Measurements from ENCODE around the gene NBPF20.
"Not testable (repeated sequence)": the region's sequence is repeated elsewhere in the genome, so short reads cannot be mapped to it uniquely, and the experiment has no call there.

- TF ChIP-seq CTCF (conservative IDR thresholded peaks at IDR 0.05); ZFX (IDR thresholded peaks at IDR 0.05): not testable (repeated sequence)
Measured at GRCh38 chr1:145453873-145454823, 28.7 kb upstream of the NBPF20 start.

All from C4-2B (cell line).